NCI-H128 (cell line): ENCODE measurements around the gene AP1M2.
"Not testable (repeated sequence)": the region's sequence is repeated elsewhere in the genome, so short reads cannot be mapped to it uniquely, and the experiment has no call there.

Experiments used
- DNase-seq: peaks from one replicate; lab custom pipeline; 2025; ENCODE audit not compliant: unreplicated experiment; lab: John Stamatoyannopoulos, UW

The AP1M2 gene

DNA sequence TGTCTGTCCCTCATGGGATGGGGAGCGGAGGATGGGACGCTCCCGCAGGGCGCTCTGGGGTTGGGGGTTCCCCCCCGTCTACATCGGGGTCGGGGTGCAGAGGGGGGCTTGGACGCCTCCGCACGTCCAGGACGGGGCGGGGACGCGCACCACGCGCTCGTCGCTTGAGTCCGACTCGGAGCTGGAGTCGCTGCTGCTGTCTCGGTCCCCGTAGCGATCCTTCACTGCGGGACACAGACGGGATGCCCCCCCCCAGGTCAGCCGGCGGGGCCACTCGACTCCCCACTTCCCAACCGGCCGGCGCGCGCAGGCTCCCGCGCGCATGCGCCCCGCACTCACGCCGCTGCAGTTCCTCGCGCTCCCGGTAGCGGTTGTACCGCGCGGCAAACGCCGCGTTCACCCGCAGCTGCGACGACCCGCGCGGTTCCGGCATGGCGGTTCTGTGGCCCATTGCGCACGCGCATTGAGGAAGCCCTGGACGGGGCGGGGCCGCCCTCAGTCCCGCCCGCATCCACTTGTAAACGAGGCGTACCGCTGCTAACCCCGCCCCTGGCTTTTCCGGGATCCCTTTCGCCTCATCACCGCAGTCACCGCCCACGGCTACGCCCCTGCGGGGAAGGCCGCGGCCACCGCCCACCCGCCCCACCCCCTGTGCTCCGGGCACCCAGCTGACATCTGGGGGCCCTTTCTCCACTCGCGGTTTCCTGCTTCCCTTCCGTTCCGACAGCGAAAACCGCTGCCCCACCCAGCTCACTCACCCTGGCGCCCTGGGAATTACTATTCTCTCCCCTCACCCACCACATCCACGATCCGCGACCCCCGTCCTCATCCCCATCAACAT is 21.3 kb downstream of the AP1M2 start, which contains the start of gene KRI1:
TSS of gene KRI1 (minus strand) at position 444 of the 841 bp plus-strand sequence. CDS start at position 433, 11 bp downstream.
- DNase-seq = peak; percentile 96

DNA sequence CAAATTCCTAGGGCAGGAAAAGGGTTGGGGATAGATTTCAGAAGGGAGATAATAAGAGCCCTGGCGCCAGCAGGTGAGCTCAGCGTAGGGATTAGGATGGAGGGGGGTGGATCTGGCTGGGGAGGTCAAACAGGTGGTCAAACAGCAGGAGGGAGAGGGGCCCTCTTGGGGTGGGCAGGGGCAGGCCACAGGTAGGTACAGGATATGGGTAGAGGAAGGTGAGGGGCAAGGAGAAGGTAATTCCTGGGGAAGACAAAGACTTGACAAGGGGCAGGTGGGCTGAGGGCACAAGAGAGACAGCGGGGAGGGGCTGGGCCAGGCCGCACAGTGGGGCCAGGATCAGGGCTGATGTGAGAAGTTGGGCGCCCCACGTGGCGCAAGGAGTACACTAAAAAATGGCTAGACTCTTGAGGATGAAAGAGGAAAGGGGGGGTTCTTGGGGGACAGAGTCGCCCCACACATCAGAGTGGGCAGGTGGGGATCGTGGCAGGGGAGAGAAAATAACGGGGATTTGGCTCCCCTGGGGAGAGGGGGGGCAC is 22.0 kb downstream of the AP1M2 start:
- DNase-seq = no peak

DNA sequence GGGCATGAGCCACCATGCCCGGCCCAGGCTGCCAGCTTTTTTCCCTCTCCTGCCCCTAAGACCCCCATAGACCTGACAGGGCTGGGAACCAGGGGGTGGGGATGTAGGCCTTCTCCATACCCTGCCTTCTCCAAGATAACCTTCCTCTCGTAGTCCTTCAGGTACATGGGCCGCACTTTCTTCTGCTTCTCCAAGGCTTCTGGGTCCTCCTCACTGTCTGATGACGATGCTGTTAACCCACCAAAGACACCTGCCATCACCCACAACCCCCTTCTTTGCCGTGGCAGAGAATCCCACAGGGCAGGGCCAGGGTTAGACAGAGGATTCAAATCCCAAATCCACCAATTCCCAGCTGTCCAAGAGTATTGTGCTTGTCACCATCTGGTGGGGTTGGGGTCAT is 24.5 kb downstream of the AP1M2 start:
- DNase-seq = no peak

DNA sequence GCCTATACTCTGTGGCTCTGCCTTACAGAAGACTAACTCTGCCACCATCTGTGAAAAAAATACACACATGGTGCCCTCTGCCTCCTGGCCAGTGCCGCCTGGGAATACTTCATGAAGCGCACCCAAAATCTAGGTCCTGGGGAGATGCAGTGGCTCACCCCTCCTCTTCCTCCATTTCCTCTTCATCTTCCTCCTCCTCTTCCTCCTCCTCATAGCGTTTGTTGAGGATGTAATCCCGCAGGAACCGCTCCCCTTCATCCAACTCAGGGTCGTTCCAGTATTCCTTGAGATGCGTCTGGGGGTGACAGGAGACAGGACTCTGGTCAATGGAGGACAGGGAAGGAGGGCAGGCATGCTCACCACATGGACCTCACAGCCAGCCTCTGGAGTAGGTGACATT is 27.0 kb downstream of the AP1M2 start:
- DNase-seq = no peak

DNA sequence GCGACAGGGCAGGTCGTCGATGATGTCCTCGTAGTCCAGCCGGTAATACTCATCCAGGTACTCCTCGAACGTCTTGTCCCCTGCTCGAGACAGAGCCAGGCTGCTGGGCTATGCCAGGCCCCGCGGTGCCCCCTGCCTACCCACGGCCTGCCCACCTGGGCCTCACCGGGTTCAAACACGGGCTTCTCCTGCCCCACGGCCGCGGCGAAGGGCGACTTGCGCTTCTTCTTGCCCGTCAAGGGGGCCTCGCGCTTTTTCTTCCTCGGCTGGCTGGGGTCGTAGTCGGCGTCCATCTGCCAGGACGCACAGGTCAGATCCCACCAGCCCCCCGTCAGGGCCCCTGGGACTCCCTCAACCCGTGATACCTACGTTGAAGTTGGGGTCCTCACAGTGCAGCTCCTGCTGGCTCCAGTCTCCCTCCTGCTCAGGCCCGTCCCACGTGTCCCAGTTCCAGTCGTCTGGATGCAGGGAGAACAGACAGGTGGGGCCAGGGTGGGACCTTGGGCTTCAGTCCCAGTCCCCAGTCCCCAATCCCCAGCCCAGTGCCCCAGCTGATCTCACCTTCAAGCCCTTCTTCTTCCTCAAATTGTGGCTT is 29.4 kb downstream of the AP1M2 start:
- DNase-seq = no peak

DNA sequence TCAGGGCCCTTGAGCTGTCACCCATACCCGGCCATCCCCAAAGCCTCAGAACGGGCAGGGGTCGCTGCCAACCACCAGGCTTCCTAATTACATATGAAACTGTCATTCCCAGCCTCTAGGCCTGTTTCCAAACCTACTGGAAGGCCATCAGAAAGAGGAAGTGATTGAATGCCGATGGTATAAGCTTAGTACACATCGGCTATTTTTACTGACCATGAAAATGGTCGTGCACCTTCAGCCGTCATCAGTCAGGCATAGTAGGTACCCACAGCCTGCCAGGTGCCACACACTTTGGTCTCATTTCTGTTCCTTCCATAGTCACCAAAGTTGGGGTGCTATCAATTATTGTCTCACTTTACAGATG is 31.5 kb downstream of the AP1M2 start:
- DNase-seq = no peak

DNA sequence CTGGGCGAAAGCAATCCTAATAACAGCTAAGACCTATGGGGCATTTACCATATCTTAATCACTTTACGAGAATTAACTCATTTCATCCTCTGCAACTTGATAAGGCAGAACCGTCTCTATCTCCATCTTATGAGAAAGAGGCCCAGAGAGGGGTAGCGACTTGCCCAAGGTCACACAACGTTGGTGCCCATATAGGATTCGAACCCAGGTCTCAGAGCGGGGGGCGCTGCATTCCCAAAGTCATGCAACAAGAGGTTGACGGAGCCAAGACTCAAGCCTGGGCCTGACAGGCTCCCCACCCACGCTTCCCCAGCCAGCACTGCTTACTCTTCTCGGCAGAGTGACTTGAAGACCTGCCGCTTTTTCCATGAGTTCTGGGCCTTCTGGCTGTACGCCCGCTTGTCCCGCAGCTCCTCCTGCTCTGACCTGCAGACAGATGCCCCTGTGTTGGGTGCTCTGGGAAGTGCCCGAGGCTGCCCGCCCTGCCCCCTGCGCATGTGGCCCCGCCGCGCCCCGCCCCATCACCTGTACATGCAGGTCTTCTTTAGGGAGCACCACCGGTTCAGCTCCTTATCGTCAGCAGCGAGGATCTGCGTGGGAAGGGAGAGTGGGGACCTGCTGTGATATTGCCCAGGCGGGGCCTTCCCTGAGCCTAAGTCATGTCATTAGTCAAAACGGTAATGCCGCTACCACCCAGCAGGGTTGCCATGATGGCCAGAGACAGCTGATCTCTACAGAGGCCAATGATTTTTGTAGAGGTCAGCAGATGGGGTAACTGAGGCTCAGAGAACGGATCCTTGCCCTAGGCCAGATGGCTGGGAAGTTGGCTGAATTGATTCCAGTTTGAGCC is 32.1 kb downstream of the AP1M2 start:
- no peak for DNase-seq

DNA sequence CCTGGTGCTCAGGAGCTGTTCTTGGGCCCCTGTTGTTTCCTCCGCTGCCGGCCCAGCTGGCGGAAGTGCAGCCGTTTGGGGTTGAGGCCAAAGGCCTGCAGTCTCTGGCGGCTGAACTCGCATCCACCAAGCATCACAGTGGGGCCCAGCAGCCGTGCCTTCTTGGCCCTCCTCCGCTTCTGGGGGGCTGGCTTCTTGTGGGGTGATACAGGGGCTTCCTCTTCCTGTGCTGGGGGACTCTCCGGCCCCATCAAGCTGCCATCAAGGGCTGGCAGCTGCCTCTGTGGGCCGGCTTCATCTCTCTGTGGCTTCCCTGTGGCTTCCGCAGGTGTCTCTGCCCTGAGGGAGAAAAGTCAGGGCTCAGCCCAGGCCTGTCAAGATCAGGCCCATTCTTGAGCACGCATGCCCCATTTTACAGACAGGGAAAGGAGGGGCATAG is 33.1 kb downstream of the AP1M2 start:
- no peak for DNase-seq

DNA sequence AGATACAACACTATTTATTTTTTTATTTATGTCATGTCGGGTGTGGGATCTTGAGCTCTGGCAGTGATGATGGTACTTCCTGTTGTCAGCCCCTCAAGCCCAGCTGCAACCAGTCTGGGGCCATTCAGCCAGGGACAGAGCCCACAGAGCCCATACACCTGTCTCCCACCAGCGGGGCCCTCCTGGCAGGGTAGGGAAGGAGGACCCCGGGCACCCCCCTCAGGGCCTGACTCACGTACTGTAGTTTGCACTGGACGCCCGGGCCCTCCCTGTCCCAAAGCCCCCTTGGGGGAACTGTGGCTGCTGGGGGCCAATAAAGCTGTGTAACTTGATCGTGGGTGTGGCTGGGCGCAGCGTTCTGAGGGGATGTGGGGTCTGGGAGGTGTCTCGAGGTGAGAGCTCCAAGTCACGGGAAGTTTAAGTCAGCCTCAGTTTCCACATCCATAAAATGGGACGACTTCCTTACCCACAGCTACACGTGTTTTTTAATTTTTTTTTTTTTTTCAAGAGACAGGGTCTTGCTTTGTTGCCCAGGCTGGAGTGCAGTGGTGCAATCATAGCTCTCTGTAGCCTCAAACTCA is 33.9 kb downstream of the AP1M2 start:
- DNase-seq = no peak

DNA sequence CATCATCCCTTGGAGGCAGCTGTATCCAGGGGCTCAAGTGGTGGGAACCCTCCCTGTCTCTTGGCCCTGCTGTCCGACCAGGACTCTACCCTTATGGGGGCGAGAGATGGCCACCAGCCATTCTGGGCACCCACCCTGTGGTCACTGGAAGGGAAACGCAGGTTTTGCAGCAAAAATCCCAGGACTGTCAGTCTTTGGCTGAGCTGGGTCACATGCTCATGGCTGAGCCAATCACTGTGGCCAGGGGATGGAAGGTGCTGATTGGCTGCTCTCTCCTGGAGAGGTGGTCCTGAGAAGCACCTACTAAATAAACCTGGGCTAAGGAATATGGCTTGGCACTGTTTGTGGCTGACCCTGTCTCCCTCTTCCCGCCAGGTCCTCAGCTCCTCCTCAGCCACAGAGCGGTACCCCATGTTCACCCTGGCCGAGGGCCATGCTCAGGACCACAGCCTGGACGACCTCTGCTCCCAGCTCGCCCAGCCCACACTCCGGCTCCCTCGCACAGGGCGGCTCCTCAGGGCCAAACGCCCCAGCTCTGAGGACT is 34.5 kb downstream of the AP1M2 start:
- no peak for DNase-seq

DNA sequence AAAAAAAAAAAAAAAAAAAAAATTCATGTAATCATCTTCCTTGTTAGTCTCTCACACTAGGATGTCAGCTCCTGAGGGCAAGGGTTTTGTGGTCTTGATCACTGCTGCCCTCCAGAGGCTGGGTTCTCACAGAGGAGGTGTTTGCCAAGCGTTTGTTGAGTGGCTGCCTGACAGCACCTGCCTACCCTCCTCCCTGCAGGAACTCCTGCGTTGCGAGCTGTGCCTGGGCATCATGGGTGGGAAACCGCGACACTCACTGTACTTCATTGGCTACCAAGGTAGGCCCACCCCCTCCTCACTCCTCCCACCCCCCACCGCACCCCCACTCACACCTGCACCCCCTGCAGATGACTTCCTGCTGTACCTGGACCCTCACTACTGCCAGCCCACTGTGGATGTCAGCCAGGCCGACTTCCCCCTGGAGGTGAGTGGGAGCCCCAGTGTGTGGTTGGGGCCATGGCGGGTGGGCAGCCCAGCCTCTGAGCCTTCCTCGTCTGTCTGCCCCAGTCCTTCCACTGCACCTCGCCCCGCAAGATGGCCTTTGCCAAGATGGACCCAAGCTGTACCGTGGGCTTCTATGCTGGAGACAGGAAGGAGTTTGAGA is 35.3 kb downstream of the AP1M2 start:
- no peak for DNase-seq

DNA sequence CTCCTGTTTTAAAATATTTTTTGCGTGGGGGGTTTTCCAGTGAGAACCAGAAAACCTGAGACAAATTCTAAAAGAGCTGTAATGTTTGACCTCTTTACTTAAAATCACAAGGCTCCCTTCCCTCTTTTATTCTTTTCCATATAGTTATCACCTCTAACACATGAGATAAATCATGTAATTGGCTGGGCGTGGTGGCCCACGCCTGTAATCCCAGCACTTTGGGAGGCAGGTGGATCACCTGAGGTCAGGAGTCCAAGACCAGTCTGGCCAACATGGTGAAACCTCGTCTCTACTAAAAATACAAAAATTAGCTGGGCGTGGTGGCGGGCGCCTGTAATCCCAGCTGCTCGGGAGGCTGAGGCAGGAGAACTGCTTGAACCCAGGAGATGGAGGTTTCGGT is 36.1 kb downstream of the AP1M2 start:
- DNase-seq = not testable (repeated sequence)

DNA sequence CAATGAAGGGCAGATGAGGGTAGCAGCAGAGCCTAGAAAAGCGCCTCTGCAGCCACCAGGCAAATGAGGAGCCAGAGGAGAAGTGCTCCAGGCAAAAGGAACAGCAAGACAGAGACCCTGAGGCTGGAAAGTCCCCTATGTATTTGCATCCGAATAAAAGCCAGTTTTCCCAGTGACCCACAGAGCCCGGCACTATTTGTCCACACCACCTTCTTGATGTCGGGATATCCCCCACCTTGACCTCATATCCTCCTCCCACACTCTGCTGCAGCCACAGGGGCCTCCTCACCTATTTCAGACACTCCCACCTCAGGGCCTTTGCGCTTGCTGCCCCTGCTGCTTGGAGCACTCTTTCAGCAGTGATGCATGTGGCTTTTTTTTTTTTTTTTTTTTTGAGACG is 36.8 kb downstream of the AP1M2 start:
- no peak for DNase-seq

DNA sequence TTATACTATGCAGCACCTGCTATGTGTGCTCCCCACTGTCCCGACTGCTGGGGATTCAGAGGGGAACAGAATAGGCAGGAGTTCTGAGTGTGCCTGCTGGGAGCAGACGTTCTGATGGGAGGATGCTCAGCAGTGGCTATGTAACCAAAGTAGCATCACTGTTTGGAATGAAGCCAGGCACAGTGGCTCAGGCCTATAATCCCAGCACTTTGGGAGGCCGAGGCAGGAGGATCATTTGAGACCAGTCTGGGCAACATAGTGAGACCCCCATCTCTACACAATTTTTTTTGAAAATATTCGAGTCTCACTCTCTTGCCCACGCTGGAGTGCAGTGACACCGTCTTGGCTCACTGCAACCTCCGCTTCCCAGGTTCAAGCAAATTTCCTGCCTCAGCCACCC is 37.4 kb downstream of the AP1M2 start:
- no peak for DNase-seq

DNA sequence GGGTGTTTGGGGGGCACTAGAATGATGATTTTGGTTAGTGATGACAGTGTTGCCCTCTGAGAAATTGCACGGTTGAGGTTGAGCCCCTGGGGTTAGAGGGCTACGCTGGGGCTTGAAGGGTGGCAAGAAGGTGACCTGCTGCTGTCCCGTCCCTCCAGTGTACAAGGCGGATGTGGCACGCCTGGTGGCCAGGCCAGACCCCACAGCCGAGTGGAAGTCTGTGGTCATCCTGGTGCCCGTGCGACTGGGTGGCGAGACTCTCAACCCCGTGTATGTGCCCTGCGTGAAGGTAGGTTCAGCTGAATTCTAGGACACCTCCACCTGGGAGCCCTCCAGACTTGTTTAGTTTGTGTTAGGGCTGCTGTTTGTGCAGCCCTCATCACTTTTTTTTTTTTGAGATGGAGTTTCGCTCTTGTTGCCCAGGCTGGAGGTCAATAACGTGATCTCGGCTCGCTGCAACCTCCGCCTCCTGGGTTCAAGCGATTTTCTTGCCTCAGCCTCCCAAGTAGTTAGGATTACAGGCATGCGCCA is 38.3 kb downstream of the AP1M2 start:
- DNase-seq = no peak

DNA sequence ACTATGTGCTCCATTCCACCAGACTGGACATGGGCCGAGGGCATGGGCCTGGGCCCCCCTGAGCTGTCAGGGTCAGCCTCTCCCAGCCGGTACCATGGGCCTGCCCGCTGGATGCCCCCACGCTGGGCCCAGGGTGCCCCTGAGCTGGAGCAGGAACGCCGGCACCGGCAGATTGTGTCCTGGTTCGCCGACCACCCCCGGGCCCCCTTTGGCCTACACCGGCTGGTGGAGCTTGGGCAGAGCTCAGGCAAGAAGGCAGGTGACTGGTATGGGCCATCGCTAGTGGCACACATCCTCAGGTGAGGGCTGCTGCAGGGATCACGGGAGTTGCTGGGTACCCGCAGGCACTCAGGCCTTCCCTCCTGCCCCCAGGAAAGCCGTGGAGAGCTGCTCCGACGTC is 40.3 kb downstream of the AP1M2 start:
- DNase-seq = no peak

DNA sequence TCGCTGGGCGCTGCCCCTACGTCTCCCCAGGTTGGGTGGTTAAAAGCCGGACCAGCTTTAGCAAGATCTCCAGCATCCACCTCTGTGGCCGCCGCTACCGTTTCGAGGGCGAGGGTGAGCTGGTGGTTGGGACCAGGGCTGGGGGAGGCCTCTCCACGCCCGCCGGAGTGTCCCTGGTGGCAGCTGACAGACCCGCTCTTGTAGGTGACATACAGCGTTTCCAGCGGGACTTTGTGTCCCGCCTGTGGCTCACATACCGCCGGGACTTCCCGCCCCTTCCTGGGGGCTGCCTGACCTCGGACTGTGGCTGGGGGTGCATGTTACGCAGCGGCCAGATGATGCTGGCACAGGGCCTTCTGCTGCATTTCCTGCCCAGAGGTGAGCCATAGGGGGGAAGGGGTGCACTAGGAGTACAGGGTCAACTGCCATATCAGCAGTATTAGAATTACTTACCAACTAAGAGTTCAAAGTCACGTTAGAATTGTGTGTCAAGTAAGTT is 42.3 kb downstream of the AP1M2 start:
- DNase-seq = no peak

DNA sequence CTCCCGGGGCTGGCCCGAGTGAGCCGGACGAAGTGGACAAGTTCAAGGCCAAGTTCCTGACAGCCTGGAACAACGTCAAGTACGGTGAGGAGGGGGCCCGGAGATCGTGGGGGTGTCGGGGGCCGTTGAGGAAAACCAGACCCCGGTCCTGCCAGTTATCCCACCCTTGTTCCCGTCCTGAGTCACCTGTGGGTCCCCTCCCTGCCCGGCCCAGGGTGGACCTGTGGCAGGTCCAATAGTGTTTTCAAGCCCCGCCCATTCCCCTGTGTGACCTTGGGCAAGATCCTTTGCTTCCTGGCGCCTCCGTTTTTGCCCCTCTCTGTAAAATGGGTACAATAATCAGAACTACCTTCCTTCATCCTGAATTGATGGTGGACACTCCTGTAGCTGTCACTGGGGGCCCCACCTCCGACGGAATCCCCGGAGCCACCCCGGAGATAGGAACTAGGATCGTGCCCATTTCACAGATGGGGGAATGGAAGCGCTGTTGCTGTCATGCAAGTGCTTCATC is 42.8 kb downstream of the AP1M2 start:
- no peak for DNase-seq

DNA sequence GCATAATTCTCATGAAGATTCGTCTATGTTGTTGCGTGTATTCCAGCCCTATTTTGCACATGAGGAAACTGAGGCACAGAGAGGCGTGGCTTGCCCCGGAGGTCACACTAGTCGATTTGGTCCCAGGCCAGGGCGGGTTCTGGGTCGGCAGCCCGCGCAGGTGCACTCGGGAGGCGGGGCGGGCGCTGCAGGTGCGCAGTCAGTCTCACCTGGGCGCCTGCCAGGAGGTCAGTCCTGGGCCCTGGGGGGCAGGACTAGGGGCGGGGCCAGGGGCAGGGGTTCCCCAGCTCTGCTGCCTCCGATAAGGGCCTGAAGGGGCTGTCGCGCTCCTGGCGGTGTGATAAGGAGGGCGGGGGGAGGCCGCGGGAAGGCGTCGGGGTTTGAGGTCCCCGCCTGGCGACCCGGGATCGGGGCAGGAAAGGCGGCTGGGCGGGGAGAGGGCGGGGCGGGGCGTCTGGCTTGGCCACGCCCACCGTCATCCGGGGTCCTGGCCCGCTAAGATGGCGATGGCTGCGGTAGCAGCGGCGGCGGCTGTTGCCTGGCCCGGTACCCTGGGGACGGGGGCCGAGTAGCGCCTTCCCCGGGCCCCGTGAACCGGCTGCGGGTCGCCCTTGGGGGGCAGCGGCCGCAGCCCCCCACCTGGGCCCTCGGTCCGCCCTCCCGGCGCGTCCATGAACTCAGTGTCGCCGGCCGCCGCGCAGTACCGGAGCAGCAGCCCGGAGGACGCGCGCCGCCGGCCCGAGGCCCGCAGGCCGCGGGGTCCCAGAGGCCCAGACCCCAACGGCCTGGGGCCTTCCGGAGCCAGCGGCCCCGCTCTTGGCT is 43.5 kb downstream of the AP1M2 start, which contains the start of gene ATG4D:
TSS of gene ATG4D (plus strand) at position 485 of the 822 bp plus-strand sequence. CDS start at position 672, 187 bp downstream.
- DNase-seq = peak; percentile 67
